B cell (primary cell): ENCODE results near the gene ASB2.

ENCODE experiments used
- EZH2 ChIP-seq: IDR thresholded peaks from 2 replicates; pipeline ENCODE4 v1.6.1; 2012; ENCODE audit warnings: borderline replicate concordance, low read depth, mild to moderate bottlenecking, moderate library complexity, low read length; ENCODE audit not compliant: insufficient read depth, poor library complexity, severe bottlenecking
- TF ChIP-seq, protein P1 (sequence below): fragments of 200-600 bp; IDR thresholded peaks from one replicate; pipeline ENCODE4 v1.8.0; 2022; ENCODE audit warnings: antibody characterized with exemption, mild to moderate bottlenecking

DNA sequence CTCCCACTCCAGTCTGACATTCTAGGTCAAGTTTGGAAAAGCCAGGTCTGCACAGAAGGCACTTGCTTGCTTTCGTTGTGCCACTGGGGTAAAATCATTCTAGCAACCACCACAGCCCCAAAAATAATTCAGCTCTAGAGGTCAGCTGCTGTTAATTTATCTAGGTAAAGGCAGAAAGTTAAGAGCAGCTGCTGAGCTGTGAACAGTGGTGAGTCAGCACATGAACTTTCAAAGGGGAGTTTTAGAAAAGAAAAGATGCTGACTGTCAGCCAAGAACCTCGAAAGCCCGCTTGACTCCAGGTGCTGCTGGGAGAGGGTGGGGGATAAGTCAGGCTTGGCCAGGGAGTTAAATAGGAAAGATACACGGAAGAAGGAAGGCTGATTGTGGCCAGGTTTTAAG lies 33.4 kb upstream of the ASB2 start:
- no peak for TF ChIP-seq EZH2
- TF ChIP-seq, protein P1, sequence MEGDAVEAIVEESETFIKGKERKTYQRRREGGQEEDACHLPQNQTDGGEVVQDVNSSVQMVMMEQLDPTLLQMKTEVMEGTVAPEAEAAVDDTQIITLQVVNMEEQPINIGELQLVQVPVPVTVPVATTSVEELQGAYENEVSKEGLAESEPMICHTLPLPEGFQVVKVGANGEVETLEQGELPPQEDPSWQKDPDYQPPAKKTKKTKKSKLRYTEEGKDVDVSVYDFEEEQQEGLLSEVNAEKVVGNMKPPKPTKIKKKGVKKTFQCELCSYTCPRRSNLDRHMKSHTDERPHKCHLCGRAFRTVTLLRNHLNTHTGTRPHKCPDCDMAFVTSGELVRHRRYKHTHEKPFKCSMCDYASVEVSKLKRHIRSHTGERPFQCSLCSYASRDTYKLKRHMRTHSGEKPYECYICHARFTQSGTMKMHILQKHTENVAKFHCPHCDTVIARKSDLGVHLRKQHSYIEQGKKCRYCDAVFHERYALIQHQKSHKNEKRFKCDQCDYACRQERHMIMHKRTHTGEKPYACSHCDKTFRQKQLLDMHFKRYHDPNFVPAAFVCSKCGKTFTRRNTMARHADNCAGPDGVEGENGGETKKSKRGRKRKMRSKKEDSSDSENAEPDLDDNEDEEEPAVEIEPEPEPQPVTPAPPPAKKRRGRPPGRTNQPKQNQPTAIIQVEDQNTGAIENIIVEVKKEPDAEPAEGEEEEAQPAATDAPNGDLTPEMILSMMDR: no peak
